Measurements from ENCODE around the gene SLC9A5. TPM values are rescaled to one million over a fixed set of nuclear protein-coding genes. Genes with fewer than 3 reads are reported as not detected.

Gene SLC9A5
- total and polyA plus RNA-seq, 2 donors = 0.29 to 0.32 TPM

- Histone ChIP-seq H3K36me3 (ENCODE audit: insufficient read depth) (no peaks in the 10 kb centered on the region), H3K27ac (ENCODE audit: low read depth) (no peak overlapping the region), H3K4me1 (ENCODE audit: insufficient read depth) (no peaks in the 10 kb centered on the region), H3K4me3 (ENCODE audit: low read depth, low read length) (no peak overlapping the region)
- 77% methylated on average over 4 of the region's 4 CpGs for WGBS
- no peak for DNase-seq (ENCODE audit: extremely low spot score)
Measured at GRCh38 chr16:67240506-67240905, 8.3 kb upstream of the SLC9A5 start.

GRCh38 chr16:67241008-67241900 lies 7.5 kb upstream of the SLC9A5 start:
- H3K27ac ChIP-seq (ENCODE audit: low read depth) = peak overlapping the region; percentile 44
- H3K4me1 ChIP-seq (ENCODE audit: insufficient read depth) = no peaks in the 10 kb centered on the region
- H3K36me3 ChIP-seq (ENCODE audit: insufficient read depth) = no peaks in the 10 kb centered on the region
- DNase-seq (ENCODE audit: extremely low spot score) = no peak
- H3K4me3 ChIP-seq (ENCODE audit: low read depth, low read length) = no peak overlapping the region
- WGBS = 69% methylated on average over 10 of the region's 10 CpGs

- H3K4me1 ChIP-seq (ENCODE audit: insufficient read depth) = no peaks in the 10 kb centered on the region
- 62% methylated on average over 4 of the region's 4 CpGs for WGBS
- no peak overlapping the region for H3K27ac ChIP-seq (ENCODE audit: low read depth)
- H3K36me3 ChIP-seq (ENCODE audit: insufficient read depth) = no peaks in the 10 kb centered on the region
- no peak for DNase-seq (ENCODE audit: extremely low spot score)
- H3K4me3 ChIP-seq (ENCODE audit: low read depth, low read length) = no peak overlapping the region
Measured at GRCh38 chr16:67242138-67242730, 6.5 kb upstream of the SLC9A5 start.

DNA sequence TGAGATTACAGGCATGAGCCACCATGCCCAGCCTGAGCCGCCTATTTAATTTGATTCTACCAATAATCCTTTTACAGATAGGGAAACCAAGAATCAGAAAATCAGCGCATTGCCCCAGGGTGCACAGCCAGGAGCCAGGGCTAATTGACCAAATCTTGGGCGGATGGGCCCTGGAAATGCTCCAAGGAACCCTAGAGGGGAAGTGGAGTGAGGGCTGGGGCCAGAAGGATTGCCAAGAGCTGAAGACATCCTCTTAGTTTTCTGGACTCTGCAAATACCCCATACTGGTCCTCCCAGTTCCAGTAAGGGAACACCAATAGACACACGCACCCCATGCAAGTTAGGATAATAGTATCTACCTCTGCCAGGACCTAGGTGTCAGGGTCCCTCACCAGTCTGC lies 5.3 kb upstream of the SLC9A5 start:
- no peak for DNase-seq (ENCODE audit: extremely low spot score)
- Histone ChIP-seq H3K4me3 (ENCODE audit: low read depth, low read length) (no peak overlapping the region), H3K36me3 (ENCODE audit: insufficient read depth) (no peaks in the 10 kb centered on the region), H3K4me1 (ENCODE audit: insufficient read depth) (no peaks in the 10 kb centered on the region), H3K27ac (ENCODE audit: low read depth) (no peak overlapping the region)
- 82% methylated on average over 4 of the region's 4 CpGs for WGBS

DNA sequence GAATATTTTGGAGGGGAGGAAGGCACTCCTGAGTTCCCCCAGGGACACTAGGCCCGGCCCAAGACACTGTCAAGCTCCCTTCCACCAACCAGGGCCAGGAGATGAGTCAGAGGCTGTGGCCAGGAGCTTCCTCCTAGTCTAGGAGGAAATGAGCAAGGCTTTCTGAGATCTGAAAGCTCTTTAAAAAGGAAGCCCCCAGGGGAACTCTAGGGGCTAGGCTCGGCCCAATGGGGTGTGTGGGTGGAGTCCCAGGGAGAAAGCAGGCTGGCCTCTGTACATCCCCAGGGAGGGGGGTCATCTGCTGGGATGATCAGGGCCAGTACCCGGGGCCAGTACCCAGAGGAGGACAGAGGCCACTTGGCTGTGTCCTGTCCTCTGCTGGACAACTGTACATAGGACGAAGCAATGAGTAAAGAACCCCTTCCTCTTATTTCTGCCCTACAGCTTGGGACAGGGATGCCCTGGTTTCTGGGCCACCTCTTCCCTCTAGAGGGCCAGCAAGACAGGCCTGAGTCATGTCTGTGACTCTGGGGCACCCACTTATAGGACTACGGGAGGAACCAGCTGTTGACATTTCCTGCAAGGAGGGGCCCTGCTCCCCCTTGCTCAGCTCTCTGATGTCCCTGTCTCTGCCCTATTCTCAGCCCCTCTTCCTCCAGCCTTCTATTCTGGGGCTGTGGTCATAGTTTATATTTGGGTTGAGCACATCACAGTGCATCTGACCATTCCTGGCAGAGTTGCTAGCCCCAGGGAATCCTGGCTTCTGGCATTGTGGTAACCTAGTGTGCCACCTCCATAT lies 4.2 kb upstream of the SLC9A5 start:
- WGBS = 33% methylated on average over 5 of the region's 5 CpGs
- no peak overlapping the region for H3K4me3 ChIP-seq (ENCODE audit: low read depth, low read length)
- no peak overlapping the region for H3K27ac ChIP-seq (ENCODE audit: low read depth)
- no peak for DNase-seq (ENCODE audit: extremely low spot score)
- no peaks in the 10 kb centered on the region for H3K4me1 ChIP-seq (ENCODE audit: insufficient read depth)
- H3K36me3 ChIP-seq (ENCODE audit: insufficient read depth) = no peaks in the 10 kb centered on the region

GRCh38 chr16:67245186-67245585 lies 3.6 kb upstream of the SLC9A5 start:
- DNase-seq (ENCODE audit: extremely low spot score) = no peak
- 69% methylated on average over 4 of the region's 4 CpGs for WGBS
- H3K4me1 ChIP-seq (ENCODE audit: insufficient read depth) = no peaks in the 10 kb centered on the region
- no peak overlapping the region for H3K27ac ChIP-seq (ENCODE audit: low read depth)
- no peaks in the 10 kb centered on the region for H3K36me3 ChIP-seq (ENCODE audit: insufficient read depth)
- H3K4me3 ChIP-seq (ENCODE audit: low read depth, low read length) = no peak overlapping the region

- H3K27ac ChIP-seq (ENCODE audit: low read depth) = peak overlapping the region; percentile 66
- WGBS = 12% methylated on average over 8 of the region's 8 CpGs
- H3K4me3 ChIP-seq (ENCODE audit: low read depth, low read length) = peak overlapping the region; percentile 69
- DNase-seq (ENCODE audit: extremely low spot score) = no peak
- no peaks in the 10 kb centered on the region for H3K4me1 ChIP-seq (ENCODE audit: insufficient read depth)
- H3K36me3 ChIP-seq (ENCODE audit: insufficient read depth) = no peaks in the 10 kb centered on the region
Measured at GRCh38 chr16:67245674-67246080, 3.1 kb upstream of the SLC9A5 start.

DNA sequence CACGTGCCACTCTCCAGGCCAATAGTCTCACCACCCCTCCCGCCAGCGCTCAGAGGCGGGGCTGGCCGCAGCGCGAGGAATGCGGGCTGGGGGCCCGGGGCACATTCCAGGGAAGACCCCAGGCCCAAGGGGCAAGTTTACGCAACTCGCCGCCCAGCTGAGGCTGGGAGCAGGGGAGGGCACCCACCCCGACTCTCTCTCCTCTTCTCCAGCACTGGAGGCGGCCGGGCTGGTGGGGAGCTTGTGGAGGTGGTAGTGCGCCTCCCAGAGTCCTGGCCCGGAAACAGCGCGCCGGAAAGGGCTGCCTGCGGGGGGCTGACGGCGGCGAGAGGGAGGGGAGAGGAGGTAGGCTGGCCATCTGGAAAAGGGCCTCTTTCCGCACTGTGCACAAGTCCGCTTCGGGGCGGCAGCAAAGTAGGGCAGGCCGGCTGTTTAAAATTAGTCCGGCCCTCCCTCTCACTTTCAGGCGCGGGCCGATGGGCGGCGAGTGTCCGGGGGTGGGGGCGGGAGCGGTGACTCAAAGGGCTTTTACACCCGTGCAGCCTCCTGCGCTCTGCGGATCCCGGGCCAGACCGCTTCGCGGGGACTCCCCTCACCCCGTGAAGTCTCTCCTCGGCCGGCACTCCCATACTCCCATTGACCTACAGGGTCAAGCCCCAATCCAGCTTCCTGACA lies 2.6 kb upstream of the SLC9A5 start:
- H3K27ac ChIP-seq (ENCODE audit: low read depth) = peak overlapping the region; percentile 66
- under 1% methylated on average over 48 of the region's 48 CpGs for WGBS
- H3K36me3 ChIP-seq (ENCODE audit: insufficient read depth) = no peaks in the 10 kb centered on the region
- H3K4me3 ChIP-seq (ENCODE audit: low read depth, low read length) = peak overlapping the region; percentile 69
- DNase-seq (ENCODE audit: extremely low spot score) = no peak
- H3K4me1 ChIP-seq (ENCODE audit: insufficient read depth) = no peaks in the 10 kb centered on the region

- Histone ChIP-seq H3K4me3 (ENCODE audit: low read depth, low read length) (peak overlapping the region; percentile 69), H3K4me1 (ENCODE audit: insufficient read depth) (no peaks in the 10 kb centered on the region), H3K27ac (ENCODE audit: low read depth) (peak overlapping the region; percentile 60), H3K36me3 (ENCODE audit: insufficient read depth) (no peaks in the 10 kb centered on the region)
- WGBS = under 1% methylated on average over 26 of the region's 26 CpGs
- DNase-seq (ENCODE audit: extremely low spot score) = no peak
Measured at GRCh38 chr16:67246756-67247191, 2.0 kb upstream of the SLC9A5 start.

DNA sequence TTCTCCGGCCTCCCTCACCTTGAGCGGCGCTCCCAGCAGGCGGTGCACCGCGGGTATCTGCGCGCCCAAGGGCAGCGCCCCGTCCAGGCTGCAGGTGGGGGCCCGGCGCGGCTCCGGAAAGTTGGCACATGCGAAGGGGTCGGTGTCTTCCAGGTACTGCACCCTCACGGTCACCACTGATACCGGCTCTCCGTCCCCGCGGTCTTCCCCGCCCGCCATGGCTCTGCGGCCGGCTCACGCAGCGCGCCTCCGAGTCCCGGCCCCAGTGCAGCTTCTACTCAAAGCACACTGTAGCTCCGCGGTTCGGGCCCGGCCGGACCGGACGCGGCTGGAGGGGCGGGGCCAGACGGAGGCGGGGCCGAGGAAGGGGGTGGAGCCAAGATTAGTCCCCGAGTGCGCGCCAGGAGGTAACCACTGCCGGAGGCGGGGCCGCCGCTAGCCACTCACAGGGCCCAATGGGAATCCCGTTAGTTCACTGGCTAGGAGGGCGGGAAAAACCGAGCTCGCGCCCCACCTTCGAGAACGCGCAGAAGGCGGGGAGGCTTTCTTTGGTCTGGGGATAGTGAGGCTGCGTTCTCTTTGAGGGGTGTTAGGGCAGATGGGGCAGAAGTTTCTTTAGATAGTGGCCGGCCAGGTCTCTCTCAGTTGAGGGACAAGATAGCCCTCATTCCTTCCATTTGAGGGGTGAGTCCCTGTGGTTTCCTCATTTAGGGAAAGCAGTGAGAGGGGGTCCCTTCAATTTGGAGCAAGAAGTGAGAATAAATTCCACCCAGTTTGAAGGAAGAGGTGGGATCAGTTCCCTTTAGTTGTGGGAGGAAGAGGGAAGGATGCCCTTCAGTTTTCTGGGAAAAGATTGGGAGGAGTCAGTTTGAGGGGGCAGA lies 1.3 kb upstream of the SLC9A5 start, which contains the start of gene FHOD1:
TSS of gene FHOD1 (minus strand) at position 290 of the 881 bp plus-strand sequence. CDS start at position 219, 71 bp downstream.
- peak; percentile 76 for DNase-seq (ENCODE audit: extremely low spot score)
- peak within 1 kb of the TSS; percentile 66 for H3K27ac ChIP-seq (ENCODE audit: low read depth)
- H3K36me3 ChIP-seq (ENCODE audit: insufficient read depth) = no peaks in the 10 kb centered on the region
- under 1% methylated on average over 60 of the region's 60 CpGs for WGBS
- H3K4me3 ChIP-seq (ENCODE audit: low read depth, low read length) = peak within 1 kb of the TSS; percentile 69
- no peaks in the 10 kb centered on the region for H3K4me1 ChIP-seq (ENCODE audit: insufficient read depth)

DNA sequence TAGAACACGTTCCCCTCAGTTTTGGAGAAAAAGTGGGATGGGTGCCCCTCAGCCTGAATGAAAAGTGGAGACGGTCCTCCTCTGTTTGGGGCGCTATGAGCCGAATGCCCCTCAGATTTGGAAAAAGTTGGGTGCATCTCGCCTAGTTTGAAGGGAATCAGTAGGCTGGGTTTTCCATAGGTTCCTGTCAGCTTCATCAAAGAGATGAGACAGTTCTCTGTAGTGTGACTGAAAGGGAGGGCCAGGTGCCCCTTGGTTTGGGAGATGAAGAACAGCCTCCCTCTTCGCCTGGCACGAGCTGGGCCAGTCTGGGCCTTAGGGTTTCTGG lies 742 bp upstream of the SLC9A5 start:
- H3K4me1 ChIP-seq (ENCODE audit: insufficient read depth) = no peaks in the 10 kb centered on the region
- no peak overlapping the region for H3K27ac ChIP-seq (ENCODE audit: low read depth)
- 4% methylated on average over 7 of the region's 7 CpGs for WGBS
- no peaks in the 10 kb centered on the region for H3K36me3 ChIP-seq (ENCODE audit: insufficient read depth)
- peak overlapping the region; percentile 48 for H3K4me3 ChIP-seq (ENCODE audit: low read depth, low read length)
- DNase-seq (ENCODE audit: extremely low spot score) = no peak

GRCh38 chr16:67249178-67250044 lies 632 bp downstream of the SLC9A5 start:
- no peak for DNase-seq (ENCODE audit: extremely low spot score)

More at GRCh38 chr16:67249178-67250044, 632 bp downstream of the SLC9A5 start:
- no peaks in the 10 kb centered on the region for H3K4me1 ChIP-seq (ENCODE audit: insufficient read depth)
- H3K36me3 ChIP-seq (ENCODE audit: insufficient read depth) = no peaks in the 10 kb centered on the region
- 17% methylated on average over 22 of the region's 22 CpGs for WGBS
- no peak overlapping the region for H3K27ac ChIP-seq (ENCODE audit: low read depth)
- H3K4me3 ChIP-seq (ENCODE audit: low read depth, low read length) = peak overlapping the region; percentile 48

All from urinary bladder (tissue), 4 donors.